ENCODE measurements around the gene CNTNAP5. TPM values are rescaled to one million over a fixed set of nuclear protein-coding genes. Genes with fewer than 3 reads are reported as not detected.

CNTNAP5 gene
- total and polyA plus RNA-seq, 2 of the 8 experiments (the other 6 are each of a cell fraction or from before 2014, with no cell fraction given) = 0.11 to 0.76 TPM

DNA sequence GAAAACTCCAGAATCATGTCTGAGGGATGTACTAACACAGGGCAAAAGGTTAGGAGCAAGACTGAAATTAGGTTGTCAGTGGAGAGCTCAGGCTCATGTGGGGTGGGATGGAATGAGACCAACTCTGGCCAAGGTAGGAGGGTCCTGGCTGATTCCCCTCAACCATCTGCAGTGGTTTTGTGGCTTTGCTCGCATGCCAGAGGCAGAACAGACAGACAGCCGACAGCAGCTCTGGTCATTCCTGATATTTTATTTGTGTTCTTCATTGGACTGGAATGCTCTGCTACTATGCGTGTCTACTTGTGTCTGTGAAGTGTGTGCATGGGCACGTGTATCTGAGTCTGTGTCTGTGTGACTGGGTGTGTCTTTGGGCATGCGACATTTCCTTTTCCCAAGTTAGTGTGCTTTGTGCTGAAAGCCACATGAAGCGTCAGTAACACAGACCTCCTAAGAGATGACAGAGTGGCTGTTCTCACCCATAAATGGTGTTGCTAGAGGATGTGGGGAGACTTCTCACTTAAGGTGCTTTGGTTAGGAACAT is 239.5 kb downstream of the CNTNAP5 start (continued):
- TF ChIP-seq, protein P1, sequence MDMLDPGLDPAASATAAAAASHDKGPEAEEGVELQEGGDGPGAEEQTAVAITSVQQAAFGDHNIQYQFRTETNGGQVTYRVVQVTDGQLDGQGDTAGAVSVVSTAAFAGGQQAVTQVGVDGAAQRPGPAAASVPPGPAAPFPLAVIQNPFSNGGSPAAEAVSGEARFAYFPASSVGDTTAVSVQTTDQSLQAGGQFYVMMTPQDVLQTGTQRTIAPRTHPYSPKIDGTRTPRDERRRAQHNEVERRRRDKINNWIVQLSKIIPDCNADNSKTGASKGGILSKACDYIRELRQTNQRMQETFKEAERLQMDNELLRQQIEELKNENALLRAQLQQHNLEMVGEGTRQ (IDR thresholded peaks at IDR 0.05; ENCODE audit: low read length) = no peak

Measured in H1 (cell line).